GM12878 (cell line): ENCODE results near the gene ACTL8. TPM values are rescaled to one million over a fixed set of nuclear protein-coding genes. Genes with fewer than 3 reads are reported as not detected.

Source experiments
- ATAC-seq: fragments of 200-7000 bp; cut with Tn5 transposase; 3 replicates; pipeline ENCODE4 v1.9.1; 2020; ENCODE audit warnings: mild to moderate bottlenecking, moderate library complexity
- BruUV-seq: library from RNA; stranded (reverse); fragments of 400-500 nt; replicated peaks from 2 replicates; lab custom pipeline; 2021; lab: Mats Ljungman, UMichigan
- CTCF ChIA-PET: fragments of 300-600 bp; sonication (Branson Sonifier 250); formaldehyde crosslinking; extraction: SDS; loops from one replicate; lab custom pipeline; 2021; ENCODE audit warnings: inconsistent platforms; lab: Yijun Ruan, JAX
- POLR2A ChIA-PET: fragments of 350-600 bp; formaldehyde crosslinking; extraction: SDS; loops from one replicate; lab custom pipeline; 2021; ENCODE audit warnings: inconsistent platforms; lab: Charles Lee
- RAD21 ChIA-PET: fragments of 300-600 bp; sonication (Branson Sonifier 250); formaldehyde crosslinking; loops from one replicate; lab custom pipeline; 2023; ENCODE audit warnings: antibody characterized with exemption; ENCODE audit not compliant: unreplicated experiment; lab: Charles Lee
- SMC1A ChIA-PET: fragments of 300-600 bp; sonication (Branson Sonifier 250); formaldehyde crosslinking; loops from one replicate; lab custom pipeline; 2023; ENCODE audit not compliant: unreplicated experiment, uncharacterized antibody; lab: Charles Lee
- DNase-seq: peaks from one replicate; pipeline ENCODE4 v3.0.0-alpha.2; 2011; ENCODE audit warnings: low read depth, low spot score
- FAIRE-seq: peaks from 3 replicates; lab custom pipeline; 2011; peaks lifted over from hg19 to GRCh38; lab: Jason Lieb, UNC
- H2AFZ ChIP-seq: 2 replicates; pipeline ENCODE4 v1.6.0; 2011; ENCODE audit warnings: low read depth, low read length, control low read depth; ENCODE audit not compliant: control insufficient read depth
- H3K27ac ChIP-seq: 2 replicates; pipeline ENCODE4 v1.5.1; 2011; ENCODE audit warnings: control low read depth; ENCODE audit not compliant: control insufficient read depth, insufficient read depth
- H3K27me3 ChIP-seq, 2 experiments: replicated peaks in 1 of 2; 2 replicates each; pipeline versions ENCODE4 v1.6.0 to v1.6.1; 2011; ENCODE audit warnings: low read length in 1 of 2; ENCODE audit not compliant: control insufficient read depth in 2 of 2, insufficient read depth in 2 of 2
- H3K36me3 ChIP-seq, 2 experiments: 2 replicates each; pipeline ENCODE4 v1.5.1; 2011; ENCODE audit warnings: low read length in 1 of 2; ENCODE audit not compliant: control insufficient read depth in 2 of 2, insufficient read depth in 2 of 2
- H3K4me1 ChIP-seq: 2 replicates; pipeline ENCODE4 v1.6.1; 2011; ENCODE audit warnings: mild to moderate bottlenecking, low read length, moderate library complexity, mixed read lengths; ENCODE audit not compliant: control insufficient read depth, insufficient read depth
- H3K4me2 ChIP-seq: 2 replicates; pipeline ENCODE4 v1.6.0; 2011; ENCODE audit warnings: control low read depth; ENCODE audit not compliant: control insufficient read depth, insufficient read depth
- H3K4me3 ChIP-seq: fragments of 200-600 bp; sonication (generic); 2 replicates; pipeline ENCODE4 v1.5.1; 2016
- H3K79me2 ChIP-seq: 2 replicates; pipeline ENCODE4 v1.6.0; 2011; ENCODE audit warnings: low read length; ENCODE audit not compliant: control insufficient read depth, insufficient read depth
- H3K9ac ChIP-seq: 2 replicates; pipeline ENCODE4 v1.8.0; 2011; ENCODE audit warnings: low read length, control low read depth, mixed read lengths; ENCODE audit not compliant: control insufficient read depth, insufficient read depth
- H3K9me3 ChIP-seq: replicated peaks from 3 replicates; pipeline ENCODE4 v1.5.1; 2011; ENCODE audit warnings: mild to moderate bottlenecking, low read length; ENCODE audit not compliant: control insufficient read depth, insufficient read depth
- H4K20me1 ChIP-seq: 2 replicates; pipeline ENCODE4 v1.6.0; 2011; ENCODE audit not compliant: control insufficient read depth, insufficient read depth
- CHD2 ChIP-seq: IDR thresholded peaks from 2 replicates; pipeline ENCODE4 v1.6.1; 2011; ENCODE audit warnings: low read depth, low read length, improper control_type of control experiment, borderline replicate concordance
- CHD4 ChIP-seq: fragments of 200-600 bp; sonication (generic); IDR thresholded peaks from 2 replicates; pipeline ENCODE4 v1.6.1; 2016; ENCODE audit warnings: mild to moderate bottlenecking
- FOS ChIP-seq: IDR thresholded peaks from 3 replicates; pipeline ENCODE4 v1.6.1; 2011; ENCODE audit warnings: borderline replicate concordance; ENCODE audit not compliant: insufficient read length; ENCODE audit errors: extremely low read depth
- GATAD2B ChIP-seq: fragments of 450-650 bp; conservative IDR thresholded peaks from 2 replicates; pipeline ENCODE4 v1.6.1; 2017; ENCODE audit warnings: low read depth, mild to moderate bottlenecking, moderate library complexity
- IRF4 ChIP-seq: IDR thresholded peaks from 2 replicates; pipeline ENCODE4 v1.6.1; 2011; ENCODE audit warnings: low read depth, low read length
- LARP7 ChIP-seq: fragments of 450-650 bp; IDR thresholded peaks from 2 replicates; pipeline ENCODE4 v1.6.1; 2017; ENCODE audit warnings: mild to moderate bottlenecking
- MTA2 ChIP-seq: fragments of 450-650 bp; IDR thresholded peaks from 2 replicates; pipeline ENCODE4 v1.6.1; 2016; ENCODE audit warnings: low read depth, mild to moderate bottlenecking, moderate library complexity
- NFIC ChIP-seq: IDR thresholded peaks from 2 replicates; pipeline ENCODE4 v1.6.1; 2012; ENCODE audit warnings: low read depth, mild to moderate bottlenecking, inconsistent platforms, low read length, moderate library complexity
- NKRF ChIP-seq: fragments of 450-650 bp; conservative IDR thresholded peaks from 2 replicates; pipeline ENCODE4 v1.6.1; 2017; ENCODE audit warnings: mild to moderate bottlenecking, moderate library complexity
- RCOR1 ChIP-seq: conservative IDR thresholded peaks from 2 replicates; pipeline ENCODE4 v1.6.1; 2012; ENCODE audit warnings: low read depth, low read length, improper control_type of control experiment
- RUNX3 ChIP-seq: IDR thresholded peaks from 2 replicates; pipeline ENCODE4 v1.6.1; 2012; ENCODE audit warnings: low read length, inconsistent platforms
- SIN3A ChIP-seq: IDR thresholded peaks from 2 replicates; pipeline ENCODE4 v1.6.1; 2012; ENCODE audit warnings: low read depth, low read length, improper control_type of control experiment
- SP1 ChIP-seq: IDR thresholded peaks from one replicate; pipeline ENCODE4 v1.6.1; 2011; ENCODE audit warnings: low read depth, low read length
- STAT1 ChIP-seq: fragments of 450-650 bp; conservative IDR thresholded peaks from 2 replicates; pipeline ENCODE4 v1.6.1; 2014; ENCODE audit warnings: antibody characterized with exemption, mild to moderate bottlenecking
- WGBS: methylation state at CpG from one replicate; pipeline ENCODE4 v1.1.6; 2016; ENCODE audit warnings: low lambda C conversion rate; ENCODE audit not compliant: insufficient replicate concordance, insufficient coverage; ENCODE audit errors: missing lambda C conversion rate; 5-methylcytosine and 5-hydroxymethylcytosine counted together
- in situ Hi-C: fragments of 300-500 bp; cut with MboI; formaldehyde crosslinking; loops from 9 replicates; pipeline ENCODE4 v1.14.3; 2018; ENCODE audit warnings: mixed read lengths
- intact Hi-C: fragments of 100-400 bp; cut with micrococcal nuclease; formaldehyde crosslinking; loops from one replicate; pipeline ENCODE4 v1.14.2; 2022; ENCODE audit not compliant: unreplicated experiment
- polyA plus RNA-seq, 11 experiments: library from polyadenylated mRNA; depleted of rRNA in 4 of 11; unstranded in 6 of 11; stranded (reverse) in 5 of 11; fragments of >200 nt; fragmentation: Nextera tagmentation in 4 of 11; fragmentation: Illumina TruSeq in 1 of 11; extraction: Ambion mirVana in 4 of 11; extraction: Trizol in 1 of 11; gene quantifications; 1 replicate in 1 of 11; 2 replicates in 10 of 11; pipeline versions ENCODE4 v1.2.1 to v1.2.3, GENCODE V29; 2011 to 2016; ENCODE audit warnings: inconsistent platforms in 2 of 11, missing spikeins in 2 of 11, low read depth in 1 of 11
- total RNA-seq, 4 experiments: library from RNA; depleted of rRNA in 3 of 4; stranded (reverse); fragments of >200 nt in 3 of 4; fragmentation: Illumina TruSeq in 1 of 4; extraction: Trizol in 1 of 4; gene quantifications; 2 replicates each; pipeline versions ENCODE4 v1.2.1 to v1.2.3, GENCODE V29; 2013 to 2021

The ACTL8 gene
- total and polyA plus RNA-seq, 10 of the 15 experiments (the other 5 are each of a cell fraction or from before 2014, with no cell fraction given): 0.05 to 0.27 TPM; not detected in 8

DNA sequence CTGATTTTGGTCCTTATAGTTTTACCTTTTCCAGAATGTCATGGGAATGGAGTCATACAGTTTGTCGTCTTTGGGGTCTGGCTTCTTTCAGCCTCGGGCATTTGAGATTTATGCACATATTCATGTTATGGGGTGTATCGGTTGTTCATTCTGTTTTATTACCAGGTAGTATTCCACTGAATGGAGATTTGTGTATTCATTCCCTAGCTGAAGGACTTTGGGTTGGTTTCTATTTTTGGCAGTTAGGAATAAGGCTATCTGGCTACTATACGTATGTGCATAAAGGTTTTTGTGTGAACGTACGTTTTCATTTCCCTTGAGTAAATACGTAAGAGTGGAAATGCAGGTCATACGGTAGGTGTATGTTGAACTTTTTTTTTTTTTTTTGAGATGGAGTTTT, 65.1 kb downstream of the ACTL8 start:
- no peak for ATAC-seq
- 53% methylated on average over 8 of the region's 8 CpGs for WGBS
- no peak for FAIRE-seq
- TF ChIP-seq RUNX3: no peak
- no peak for TF ChIP-seq SP1
- TF ChIP-seq GATAD2B: no peak
- no peak for TF ChIP-seq SIN3A
- TF ChIP-seq STAT1: no peak
- TF ChIP-seq IRF4: no peak
- TF ChIP-seq NFIC: no peak
- TF ChIP-seq MTA2: no peak
- TF ChIP-seq LARP7: no peak
- TF ChIP-seq CHD2: no peak
- no peak for TF ChIP-seq FOS
- no peak for TF ChIP-seq CHD4
- no peak for TF ChIP-seq NKRF
- TF ChIP-seq RCOR1: no peak
- no peak for DNase-seq
- Histone ChIP-seq H3K4me2 (no peak overlapping the region), H4K20me1 (no peaks in the 10 kb centered on the region), H3K4me3 (no peak overlapping the region), H3K9ac (no peak overlapping the region), H3K4me1 (no peaks in the 10 kb centered on the region), H3K27me3 (no peaks in the 10 kb centered on the region; a peak in 2 of 4 replicates), H2AFZ (no peak overlapping the region), H3K36me3 (no peaks in the 10 kb centered on the region), H3K79me2 (no peaks in the 10 kb centered on the region), H3K27ac (no peak overlapping the region), H3K9me3 (no peaks in the 10 kb centered on the region)
- SMC1A ChIA-PET: no interaction called here
- RAD21 ChIA-PET: no interaction called here
- CTCF ChIA-PET: no interaction called here
- POLR2A ChIA-PET: no interaction called here
- intact Hi-C loops (no loop called here), in situ Hi-C loops (no loop called here)
- no TSS peak for BruUV-seq
